Neural cell (in vitro differentiated cells): Measurements from ENCODE around the gene LRIT1.

Source experiments
- EP300 ChIP-seq: fragments of 450-650 bp; conservative IDR thresholded peaks from 2 replicates; pipeline ENCODE4 v1.6.1; 2014; ENCODE audit warnings: antibody characterized with exemption, mild to moderate bottlenecking, moderate library complexity; ENCODE audit not compliant: poor library complexity, severe bottlenecking
- EZH2 ChIP-seq: fragments of 200-600, 300-800 bp; shearing (Covaris generic), sonication (generic); IDR thresholded peaks from 2 replicates; pipeline ENCODE4 v1.6.1; 2014; ENCODE audit warnings: antibody characterized with exemption, low read length, borderline replicate concordance, mild to moderate bottlenecking; ENCODE audit not compliant: insufficient read depth, poor library complexity, severe bottlenecking
- MXI1 ChIP-seq: fragments of 450-650 bp; conservative IDR thresholded peaks from 2 replicates; pipeline ENCODE4 v1.6.1; 2014; ENCODE audit warnings: antibody characterized with exemption, mild to moderate bottlenecking; ENCODE audit not compliant: poor library complexity, severe bottlenecking
- POLR2AphosphoS5 ChIP-seq: IDR thresholded peaks from 2 replicates; pipeline ENCODE4 v1.6.1; 2012
- RAD21 ChIP-seq: fragments of 450-650 bp; conservative IDR thresholded peaks from 2 replicates; pipeline ENCODE4 v1.6.1; 2014; ENCODE audit warnings: antibody characterized with exemption, mild to moderate bottlenecking, moderate library complexity
- REST ChIP-seq: IDR thresholded peaks from 2 replicates; pipeline ENCODE4 v1.6.1; 2012; ENCODE audit warnings: borderline replicate concordance
- SMC3 ChIP-seq: fragments of 450-650 bp; conservative IDR thresholded peaks from 2 replicates; pipeline ENCODE4 v1.6.1; 2014; ENCODE audit warnings: antibody characterized with exemption, mild to moderate bottlenecking, moderate library complexity; ENCODE audit not compliant: poor library complexity
- TAF1 ChIP-seq: IDR thresholded peaks from 2 replicates; pipeline ENCODE4 v1.6.1; 2012; ENCODE audit warnings: low read depth
- TF ChIP-seq, protein P1 (sequence below): fragments of 450-650 bp; IDR thresholded peaks from 2 replicates; pipeline ENCODE4 v1.5.1; 2014; ENCODE audit warnings: antibody characterized with exemption, mild to moderate bottlenecking, moderate library complexity; ENCODE audit not compliant: poor library complexity, severe bottlenecking

DNA sequence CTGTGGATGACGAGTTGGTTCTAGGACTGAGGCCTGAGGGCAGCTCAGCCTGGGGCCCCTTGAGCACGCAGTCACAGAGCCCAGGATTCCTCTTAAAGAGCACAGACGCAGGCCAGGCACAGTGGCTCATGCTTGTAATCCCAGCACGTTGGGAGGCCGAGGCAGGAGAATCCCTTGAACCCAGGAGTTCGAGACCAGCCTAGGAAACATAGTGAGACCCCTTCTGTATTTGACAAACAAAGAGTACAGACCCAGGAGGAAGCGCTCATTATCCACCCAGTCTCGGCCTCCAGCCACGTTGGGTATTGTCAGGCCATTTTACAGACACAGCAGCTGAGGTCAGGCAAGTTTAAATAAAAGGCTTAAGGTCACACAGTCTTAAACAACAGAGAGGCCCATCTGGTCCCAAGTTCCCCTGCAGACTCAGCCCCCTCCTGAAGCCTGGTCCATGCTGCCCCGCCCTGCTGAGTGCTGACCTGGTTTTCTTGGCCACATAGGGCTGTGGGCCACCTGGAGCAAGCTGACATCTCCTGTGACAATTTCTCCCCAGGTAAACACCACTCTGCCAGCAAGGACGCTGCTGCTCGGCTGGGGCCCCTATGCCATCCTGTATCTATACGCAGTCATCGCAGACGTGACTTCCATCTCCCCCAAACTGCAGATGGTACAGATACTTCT, 16.1 kb upstream of the LRIT1 start:
- TF ChIP-seq MXI1: no peak
- TF ChIP-seq, protein P1, sequence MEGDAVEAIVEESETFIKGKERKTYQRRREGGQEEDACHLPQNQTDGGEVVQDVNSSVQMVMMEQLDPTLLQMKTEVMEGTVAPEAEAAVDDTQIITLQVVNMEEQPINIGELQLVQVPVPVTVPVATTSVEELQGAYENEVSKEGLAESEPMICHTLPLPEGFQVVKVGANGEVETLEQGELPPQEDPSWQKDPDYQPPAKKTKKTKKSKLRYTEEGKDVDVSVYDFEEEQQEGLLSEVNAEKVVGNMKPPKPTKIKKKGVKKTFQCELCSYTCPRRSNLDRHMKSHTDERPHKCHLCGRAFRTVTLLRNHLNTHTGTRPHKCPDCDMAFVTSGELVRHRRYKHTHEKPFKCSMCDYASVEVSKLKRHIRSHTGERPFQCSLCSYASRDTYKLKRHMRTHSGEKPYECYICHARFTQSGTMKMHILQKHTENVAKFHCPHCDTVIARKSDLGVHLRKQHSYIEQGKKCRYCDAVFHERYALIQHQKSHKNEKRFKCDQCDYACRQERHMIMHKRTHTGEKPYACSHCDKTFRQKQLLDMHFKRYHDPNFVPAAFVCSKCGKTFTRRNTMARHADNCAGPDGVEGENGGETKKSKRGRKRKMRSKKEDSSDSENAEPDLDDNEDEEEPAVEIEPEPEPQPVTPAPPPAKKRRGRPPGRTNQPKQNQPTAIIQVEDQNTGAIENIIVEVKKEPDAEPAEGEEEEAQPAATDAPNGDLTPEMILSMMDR: no peak
- no peak for TF ChIP-seq POLR2AphosphoS5
- no peak for TF ChIP-seq EP300
- no peak for TF ChIP-seq EZH2
- no peak for TF ChIP-seq REST
- no peak for TF ChIP-seq RAD21
- no peak for TF ChIP-seq TAF1
- no peak for TF ChIP-seq SMC3
